Testis (tissue), 3 donors: ENCODE results near the gene DCAKD. TPM values are rescaled to one million over a fixed set of nuclear protein-coding genes. Genes with fewer than 3 reads are reported as not detected.

Experiments
- DNase-seq: peaks from one replicate; pipeline ENCODE4 v3.0.0-alpha.2; 2019
- H3K27ac ChIP-seq, 2 donors: fragments of 200-600 bp; sonication (generic); one replicate each; pipeline ENCODE4 v1.5.1; 2019
- H3K27me3 ChIP-seq: fragments of 200-600 bp; sonication (generic); one replicate; pipeline ENCODE4 v1.5.1; 2019
- H3K36me3 ChIP-seq: fragments of 200-600 bp; sonication (generic); one replicate; pipeline ENCODE4 v1.5.1; 2017; ENCODE audit warnings: low read depth; ENCODE audit errors: missing control alignments
- H3K4me1 ChIP-seq: fragments of 200-600 bp; sonication (generic); one replicate; pipeline ENCODE4 v1.5.1; 2019
- H3K4me3 ChIP-seq, 2 donors: fragments of 200-600 bp; sonication (generic); one replicate each; pipeline ENCODE4 v1.5.1; 2017 to 2019
- H3K9me3 ChIP-seq: fragments of 200-600 bp; sonication (generic); one replicate; pipeline ENCODE4 v1.5.1; 2017
- POLR2A ChIP-seq: fragments of 450-650 bp; IDR thresholded peaks from one replicate; pipeline ENCODE4 v1.6.1; 2017; ENCODE audit warnings: antibody characterized with exemption, mild to moderate bottlenecking, moderate library complexity
- WGBS, 2 donors: methylation state at CpG; one replicate each; pipeline ENCODE4 v1.1.5; 2018; 5-methylcytosine and 5-hydroxymethylcytosine counted together
- intact Hi-C: fragments of 100-400 bp; cut with DNase I; formaldehyde crosslinking; loops from one replicate; pipeline ENCODE4 v1.15.1; 2023; ENCODE audit warnings: low total_unique reads
- polyA plus RNA-seq: library from polyadenylated mRNA; stranded (reverse); fragments of 350-450 nt; fragmentation: Illumina TruSeq; extraction: RNeasy Lipid Tissue Mini Kit (QIAGEN cat#74804); gene quantifications from one replicate; pipeline ENCODE4 v1.2.3, GENCODE V29; 2014; ENCODE audit warnings: low read depth, low replicate concordance; ENCODE audit not compliant: insufficient read depth
- total RNA-seq, 2 donors: library from RNA; depleted of rRNA; stranded (reverse); fragments of >200 nt; gene quantifications; one replicate each; pipeline ENCODE4 v1.2.3, GENCODE V29; 2016
- TF ChIP-seq, protein P1 (sequence below), 3 experiments: fragments of 450-650 bp in 2 of 3; fragments of 200-600 bp in 1 of 3; sonication (generic) in 1 of 3; IDR thresholded peaks; one replicate each; pipeline ENCODE4 v1.5.1; 2016 to 2019; ENCODE audit warnings: antibody characterized with exemption in 3 of 3, mild to moderate bottlenecking in 2 of 3, moderate library complexity in 1 of 3

The DCAKD gene
- total and polyA plus RNA-seq, 3 donors from 2014 or later = 33.2 to 72.5 (median 63.1) TPM

DNA sequence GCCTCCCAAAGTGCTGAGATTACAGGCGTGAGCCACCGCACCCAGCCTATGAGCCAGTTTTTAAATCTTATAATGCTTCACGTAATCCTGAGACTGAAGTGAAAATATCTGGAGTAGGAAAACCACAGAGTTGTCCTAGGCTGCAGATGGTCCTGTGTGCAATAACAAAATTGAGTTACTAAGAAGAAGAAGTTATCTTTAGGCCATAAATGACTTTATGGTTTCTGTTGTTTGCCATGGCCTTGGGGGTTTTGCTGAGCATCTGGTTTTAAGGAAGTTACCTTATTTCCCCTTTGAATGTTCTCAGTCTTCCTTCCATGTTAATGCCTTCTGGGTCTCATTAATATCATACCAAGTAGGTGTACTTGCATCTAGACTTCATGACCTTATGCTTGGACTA lies 26.2 kb upstream of the DCAKD start:
- Histone ChIP-seq H3K4me3 (no peak overlapping the region), H3K27me3 (no peaks in the 10 kb centered on the region), H3K36me3 (no peaks in the 10 kb centered on the region), H3K27ac (peak overlapping the region in 1 of 2 donors; percentile 7), H3K4me1 (peaks cover 8% of the 10 kb centered on the region), H3K9me3 (no peaks in the 10 kb centered on the region)
- no peak for DNase-seq
- 78 to 84% methylated on average over 3 of the region's 3 CpGs for WGBS, 2 donors
- TF ChIP-seq, protein P1, sequence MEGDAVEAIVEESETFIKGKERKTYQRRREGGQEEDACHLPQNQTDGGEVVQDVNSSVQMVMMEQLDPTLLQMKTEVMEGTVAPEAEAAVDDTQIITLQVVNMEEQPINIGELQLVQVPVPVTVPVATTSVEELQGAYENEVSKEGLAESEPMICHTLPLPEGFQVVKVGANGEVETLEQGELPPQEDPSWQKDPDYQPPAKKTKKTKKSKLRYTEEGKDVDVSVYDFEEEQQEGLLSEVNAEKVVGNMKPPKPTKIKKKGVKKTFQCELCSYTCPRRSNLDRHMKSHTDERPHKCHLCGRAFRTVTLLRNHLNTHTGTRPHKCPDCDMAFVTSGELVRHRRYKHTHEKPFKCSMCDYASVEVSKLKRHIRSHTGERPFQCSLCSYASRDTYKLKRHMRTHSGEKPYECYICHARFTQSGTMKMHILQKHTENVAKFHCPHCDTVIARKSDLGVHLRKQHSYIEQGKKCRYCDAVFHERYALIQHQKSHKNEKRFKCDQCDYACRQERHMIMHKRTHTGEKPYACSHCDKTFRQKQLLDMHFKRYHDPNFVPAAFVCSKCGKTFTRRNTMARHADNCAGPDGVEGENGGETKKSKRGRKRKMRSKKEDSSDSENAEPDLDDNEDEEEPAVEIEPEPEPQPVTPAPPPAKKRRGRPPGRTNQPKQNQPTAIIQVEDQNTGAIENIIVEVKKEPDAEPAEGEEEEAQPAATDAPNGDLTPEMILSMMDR (IDR thresholded peaks at IDR 0.05) = no peak
- TF ChIP-seq POLR2A = no peak
- intact Hi-C loops = no loop called here

DNA sequence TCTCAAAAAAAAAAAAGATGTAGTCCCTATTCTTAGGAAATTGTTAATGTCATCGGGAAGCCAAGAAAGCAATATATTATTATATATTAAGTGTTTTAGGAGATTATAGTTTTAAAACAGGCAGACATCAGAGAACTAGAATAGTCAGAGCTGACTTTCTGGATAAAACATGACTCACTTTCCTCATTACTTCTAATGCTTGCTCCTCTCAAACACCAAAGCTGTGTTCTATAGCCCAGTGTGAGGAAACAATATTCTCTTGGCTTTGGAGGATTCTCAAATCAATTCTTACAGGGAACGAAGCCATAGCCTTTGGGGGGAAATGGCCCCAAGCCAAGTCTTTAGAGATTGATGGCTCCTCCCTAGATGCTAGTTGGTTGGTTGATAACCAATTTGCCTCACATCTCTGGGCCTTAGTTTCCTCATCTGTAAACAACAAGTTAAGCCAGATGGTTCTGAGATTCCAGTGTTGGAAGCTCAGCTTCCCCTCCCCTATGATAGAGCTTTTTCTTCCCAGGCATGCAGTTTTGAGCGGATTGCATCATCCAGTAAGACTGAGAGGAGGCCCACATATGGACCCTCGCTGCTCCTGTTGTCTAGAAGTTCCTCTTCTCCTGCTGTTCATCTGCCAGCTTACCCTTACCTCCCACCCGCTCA lies 22.1 kb upstream of the DCAKD start:
- TF ChIP-seq, protein P1 (IDR thresholded peaks at IDR 0.05) = no peak
- TF ChIP-seq POLR2A = no peak
- Histone ChIP-seq H3K27ac (no peak overlapping the region), H3K27me3 (no peaks in the 10 kb centered on the region), H3K4me3 (no peak overlapping the region), H3K9me3 (no peaks in the 10 kb centered on the region), H3K4me1 (peaks cover 8% of the 10 kb centered on the region), H3K36me3 (no peaks in the 10 kb centered on the region)
- no peak for DNase-seq
- intact Hi-C loops = no loop called here
- 82 to 86% methylated on average over 5 of the region's 5 CpGs for WGBS, 2 donors

DNA sequence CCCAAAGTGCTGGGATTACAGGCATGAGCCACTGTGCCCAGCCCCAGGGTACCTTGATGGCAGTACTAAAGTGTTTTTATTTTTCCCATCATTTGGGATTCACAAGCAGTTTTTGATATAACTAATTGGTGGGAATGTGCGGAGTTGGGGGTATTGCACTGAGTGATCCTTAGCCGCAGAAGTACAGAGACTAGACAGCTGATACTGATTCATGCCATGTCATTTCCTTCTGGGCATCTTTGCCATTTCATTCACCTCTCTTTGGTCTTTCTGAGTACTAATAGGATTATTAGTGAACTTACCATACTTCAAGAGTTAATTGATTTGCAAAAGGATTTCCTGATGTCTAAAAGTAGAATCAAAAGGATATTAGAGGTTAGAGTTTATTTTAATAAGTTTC lies 19.4 kb upstream of the DCAKD start:
- Histone ChIP-seq H3K9me3 (no peaks in the 10 kb centered on the region), H3K4me3 (no peak overlapping the region), H3K36me3 (no peaks in the 10 kb centered on the region), H3K27ac (no peak overlapping the region), H3K27me3 (no peaks in the 10 kb centered on the region), H3K4me1 (no peaks in the 10 kb centered on the region)
- no peak for TF ChIP-seq POLR2A
- TF ChIP-seq, protein P1 (IDR thresholded peaks at IDR 0.05) = no peak
- WGBS, 2 donors = 96 to 97% methylated on average over 2 of the region's 2 CpGs
- intact Hi-C loops = no loop called here
- DNase-seq = no peak

DNA sequence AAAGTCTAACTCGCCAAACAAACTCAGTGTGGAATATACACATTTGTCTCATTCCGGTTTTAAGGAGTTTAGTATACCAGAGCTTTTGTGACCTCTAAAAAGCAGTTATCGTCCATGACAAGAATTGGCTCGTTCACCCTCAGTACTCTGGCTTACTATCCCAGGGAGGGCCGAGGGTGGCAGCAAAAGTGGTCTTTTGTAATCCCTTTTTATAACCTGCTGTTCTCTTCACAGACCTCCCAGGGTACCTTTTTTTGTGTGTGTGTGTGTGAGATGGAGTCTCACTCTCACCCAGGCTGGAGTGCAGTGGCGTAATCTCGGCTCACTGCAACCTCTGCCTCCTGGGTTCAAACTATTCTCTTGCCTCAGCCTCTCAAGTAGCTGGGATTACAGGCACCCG lies 18.6 kb upstream of the DCAKD start:
- DNase-seq = no peak
- Histone ChIP-seq H3K4me1 (no peaks in the 10 kb centered on the region), H3K27ac (no peak overlapping the region), H3K27me3 (no peaks in the 10 kb centered on the region), H3K9me3 (no peaks in the 10 kb centered on the region), H3K4me3 (no peak overlapping the region), H3K36me3 (no peaks in the 10 kb centered on the region)
- 90 to 93% methylated on average over 8 of the region's 8 CpGs for WGBS, 2 donors
- intact Hi-C loops = no loop called here
- no peak for TF ChIP-seq POLR2A
- TF ChIP-seq, protein P1 (IDR thresholded peaks at IDR 0.05) = no peak

DNA sequence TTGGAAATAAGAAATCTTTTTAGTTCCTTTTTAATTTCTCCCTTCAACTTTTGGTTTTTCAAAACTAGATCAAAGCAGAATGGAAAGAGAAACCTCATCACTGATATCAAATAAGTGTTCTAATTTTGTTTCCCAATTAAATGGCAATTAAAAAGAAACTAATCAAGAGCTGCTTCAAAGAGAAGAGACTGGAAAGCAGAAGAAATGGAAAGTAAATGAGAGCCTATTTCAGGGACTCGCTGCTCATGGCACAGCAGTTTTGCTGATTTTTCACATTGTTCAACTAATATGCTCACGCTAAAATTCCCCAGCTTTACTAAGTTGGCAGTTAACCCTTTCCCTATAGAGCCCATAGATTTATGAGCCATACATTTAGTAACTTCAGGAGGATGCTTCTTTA lies 16.2 kb upstream of the DCAKD start:
- no peak for DNase-seq
- Histone ChIP-seq H3K4me1 (peaks cover 2% of the 10 kb centered on the region), H3K27me3 (no peaks in the 10 kb centered on the region), H3K4me3 (no peak overlapping the region), H3K9me3 (no peaks in the 10 kb centered on the region), H3K27ac (peak overlapping the region in 1 of 2 donors; percentile 25), H3K36me3 (no peaks in the 10 kb centered on the region)
- TF ChIP-seq POLR2A = no peak
- TF ChIP-seq, protein P1 (IDR thresholded peaks at IDR 0.05) = no peak
- WGBS, 2 donors = 51 to 72% methylated on average over 2 of the region's 2 CpGs
- intact Hi-C loops = no loop called here
